ENCODE data around the gene MSH5.
"Not testable (repeated sequence)": the region's sequence is repeated elsewhere in the genome, so short reads cannot be mapped to it uniquely, and the experiment has no call there.

Gene MSH5

DNA sequence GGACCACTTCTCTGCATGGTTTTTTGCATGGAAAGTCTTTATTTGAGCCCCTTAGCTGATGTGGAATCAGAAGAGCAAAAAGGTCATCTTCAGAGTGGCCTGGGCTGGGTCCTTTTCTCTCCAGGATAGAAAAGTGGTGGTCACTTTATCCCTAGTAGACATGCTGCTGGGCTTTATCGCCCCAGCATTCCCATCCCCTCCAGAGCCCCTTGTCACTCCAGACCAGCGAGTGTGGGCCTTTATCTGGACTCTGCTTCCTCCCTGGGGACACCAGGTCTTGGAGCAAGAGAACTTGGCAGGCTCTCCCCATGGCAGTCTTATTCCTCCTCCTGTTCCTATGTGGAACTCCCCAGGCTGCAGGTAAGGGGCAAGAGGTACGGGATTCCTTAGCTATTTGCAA lies 33.2 kb upstream of the MSH5 start, which contains the start of gene LY6G6F:
Gene LY6G6F, plus strand, starts transcription at position 268 of the 400 bp plus-strand sequence. Its CDS starts 41 bp downstream, at position 309.
- Mint-ChIP-seq H3K36me3 (peaks cover 8% of the 10 kb centered on the region), H3K4me1 (peaks cover 29% of the 10 kb centered on the region), H3K27ac (no peak within 1 kb of the TSS), H3K9me3 (no peaks in the 10 kb centered on the region), H3K4me3 (no peak within 1 kb of the TSS)
- DNase-seq (ENCODE audit: low spot score in 2 of 2) (no peak), ATAC-seq (no peak)

DNA sequence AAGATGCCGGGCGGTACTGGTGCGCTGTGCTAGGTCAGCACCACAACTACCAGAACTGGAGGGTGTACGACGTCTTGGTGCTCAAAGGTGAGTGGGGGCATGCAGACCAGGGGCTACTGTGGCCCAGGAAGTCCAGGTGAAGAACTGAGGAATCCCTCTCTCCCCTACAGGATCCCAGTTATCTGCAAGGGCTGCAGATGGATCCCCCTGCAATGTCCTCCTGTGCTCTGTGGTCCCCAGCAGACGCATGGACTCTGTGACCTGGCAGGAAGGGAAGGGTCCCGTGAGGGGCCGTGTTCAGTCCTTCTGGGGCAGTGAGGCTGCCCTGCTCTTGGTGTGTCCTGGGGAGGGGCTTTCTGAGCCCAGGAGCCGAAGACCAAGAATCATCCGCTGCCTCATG lies 32.1 kb upstream of the MSH5 start:
- Mint-ChIP-seq H3K36me3 (peaks cover 2% of the 10 kb centered on the region), H3K27ac (no peak overlapping the region), H3K4me1 (peaks cover 24% of the 10 kb centered on the region), H3K4me3 (no peak overlapping the region), H3K9me3 (no peaks in the 10 kb centered on the region)
- ATAC-seq (no peak), DNase-seq (ENCODE audit: low spot score in 2 of 2) (no peak)

DNA sequence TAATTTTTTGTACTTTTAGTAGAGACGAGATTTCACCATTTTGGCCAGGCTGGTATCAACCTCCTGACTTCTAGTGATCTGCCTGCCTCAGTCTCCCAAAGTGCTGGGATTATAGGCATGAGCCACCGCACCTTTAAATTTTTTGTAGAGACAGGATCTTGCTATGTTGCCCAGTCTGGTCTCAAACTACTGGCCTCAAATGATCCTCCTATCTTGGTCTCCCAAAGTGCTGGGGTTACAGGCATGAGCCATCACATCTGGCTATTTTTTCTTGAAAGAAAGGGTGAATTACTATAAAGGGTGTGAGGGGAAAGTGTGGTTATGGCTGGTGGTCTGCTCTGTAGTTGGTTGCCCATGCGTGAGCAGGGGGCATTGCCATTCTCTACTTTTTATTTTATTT lies 31.6 kb upstream of the MSH5 start:
- Mint-ChIP-seq H3K4me1 (peaks cover 22% of the 10 kb centered on the region), H3K36me3 (no peaks in the 10 kb centered on the region), H3K4me3 (no peak overlapping the region), H3K9me3 (no peaks in the 10 kb centered on the region), H3K27ac (no peak overlapping the region)
- ATAC-seq = no peak
- no peak for DNase-seq (ENCODE audit: low spot score in 2 of 2)

DNA sequence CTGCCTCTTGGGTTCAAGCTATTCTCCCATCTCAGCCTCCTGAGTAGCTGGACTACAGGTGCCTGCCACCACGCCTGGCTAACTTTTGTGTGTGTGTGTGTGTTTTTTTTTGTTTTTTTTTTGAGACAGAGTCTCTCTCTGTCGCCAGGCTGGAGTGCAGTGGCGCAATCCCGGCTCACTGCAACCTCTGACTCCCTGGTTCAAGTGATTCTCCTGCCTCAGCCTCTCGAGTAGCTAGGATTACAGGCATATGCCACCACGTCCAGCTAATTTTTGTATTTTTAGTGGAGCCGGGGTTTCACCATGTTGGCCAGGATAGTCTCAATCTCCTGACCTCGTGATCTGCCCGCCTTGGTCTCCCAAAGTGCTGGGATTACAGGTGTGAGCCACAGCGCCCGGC lies 30.6 kb upstream of the MSH5 start:
- not testable (repeated sequence) for H3K4me3 Mint-ChIP-seq; DNase-seq (ENCODE audit: low spot score in 2 of 2); H3K9me3 Mint-ChIP-seq; ATAC-seq; H3K27ac Mint-ChIP-seq; H3K36me3 Mint-ChIP-seq
- peaks cover 18% of the 10 kb centered on the region for H3K4me1 Mint-ChIP-seq

DNA sequence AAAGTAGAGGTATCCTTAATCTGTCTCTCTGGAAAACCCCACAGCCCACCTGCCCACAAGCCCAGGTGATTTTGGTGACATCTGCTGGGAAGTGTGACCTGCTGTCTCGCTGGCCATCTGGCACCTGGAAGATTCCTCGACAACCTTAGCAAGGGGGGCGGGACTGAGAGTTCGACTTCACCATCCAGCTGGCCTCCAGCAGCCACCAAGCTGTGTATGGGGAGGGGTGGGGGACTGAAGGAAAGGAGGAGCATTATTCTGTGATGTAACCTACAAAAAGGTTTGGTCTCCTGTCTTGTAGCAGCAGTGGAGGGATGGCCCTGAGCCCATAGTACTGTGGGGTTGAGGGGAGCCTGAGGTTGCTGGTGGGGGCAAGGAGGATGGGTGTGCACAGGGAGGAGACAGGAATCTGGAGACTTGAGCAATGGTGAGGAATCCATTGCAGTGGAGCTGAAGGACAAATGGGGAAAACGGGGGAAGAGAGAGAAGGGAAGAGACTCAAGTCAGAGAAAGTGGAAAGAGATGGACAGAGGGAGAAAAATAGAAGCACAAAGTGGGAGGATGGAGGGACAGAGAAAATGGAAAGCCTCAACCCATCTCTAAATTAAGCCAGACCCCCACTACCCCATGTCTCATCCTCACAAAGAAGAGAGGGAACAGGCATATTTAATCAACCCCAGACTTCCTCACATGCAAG lies 29.1 kb upstream of the MSH5 start:
- peaks cover 18% of the 10 kb centered on the region for H3K4me1 Mint-ChIP-seq
- no peak for ATAC-seq
- DNase-seq (ENCODE audit: low spot score in 2 of 2) = no peak
- peak overlapping the region; percentile 26 for H3K4me3 Mint-ChIP-seq
- H3K9me3 Mint-ChIP-seq = no peaks in the 10 kb centered on the region
- H3K36me3 Mint-ChIP-seq = no peaks in the 10 kb centered on the region
- H3K27ac Mint-ChIP-seq = peak overlapping the region; percentile 63

DNA sequence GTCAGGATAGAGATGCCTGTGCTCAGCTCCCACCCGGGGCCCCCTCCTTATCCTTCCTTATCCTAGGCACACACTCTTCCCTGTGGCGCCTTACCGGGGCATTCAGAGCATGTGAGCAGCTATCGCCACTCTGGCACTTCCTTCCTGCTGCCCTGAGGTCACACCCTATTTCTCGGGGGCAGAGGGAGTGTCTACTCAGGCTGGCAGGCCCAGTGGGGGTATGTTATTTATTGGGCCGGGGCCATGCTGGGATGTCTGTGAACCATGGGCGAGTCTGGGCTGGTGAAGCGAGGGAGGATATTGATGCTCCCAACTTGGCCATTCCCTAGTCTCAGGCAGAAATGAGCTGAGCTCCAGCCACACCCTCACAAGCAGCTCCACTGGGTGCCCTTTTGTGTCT lies 28.6 kb upstream of the MSH5 start:
- Mint-ChIP-seq H3K36me3 (no peaks in the 10 kb centered on the region), H3K4me3 (peak overlapping the region; percentile 26), H3K4me1 (peaks cover 18% of the 10 kb centered on the region), H3K27ac (peak overlapping the region; percentile 63), H3K9me3 (no peaks in the 10 kb centered on the region)
- DNase-seq (ENCODE audit: low spot score in 2 of 2) (no peak), ATAC-seq (peak; percentile 42)

DNA sequence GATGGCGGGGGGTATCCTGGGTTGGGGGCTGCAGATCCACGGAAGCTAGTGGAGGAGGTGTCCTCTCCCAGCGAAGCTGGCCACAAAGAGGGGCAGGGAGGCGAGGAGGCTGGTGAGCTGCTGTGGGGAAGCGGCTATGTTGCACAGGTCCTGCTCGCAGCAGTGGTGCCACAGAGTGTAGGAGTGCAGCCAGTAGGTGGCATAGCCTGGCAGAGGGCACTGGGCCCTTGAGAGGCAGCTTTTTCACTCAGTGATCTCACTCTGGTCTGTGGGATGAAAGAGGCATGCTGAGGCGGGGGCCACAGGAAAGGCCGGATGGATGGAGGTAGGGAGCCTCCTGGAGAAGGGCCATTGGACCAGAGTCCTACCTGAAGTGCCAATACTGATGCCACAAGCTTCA lies 27.5 kb upstream of the MSH5 start:
- no peaks in the 10 kb centered on the region for H3K9me3 Mint-ChIP-seq
- DNase-seq (ENCODE audit: low spot score in 2 of 2) (no peak), ATAC-seq (peak; percentile 46)
- H3K36me3 Mint-ChIP-seq = no peaks in the 10 kb centered on the region
- H3K4me3 Mint-ChIP-seq = no peak overlapping the region
- peaks cover 18% of the 10 kb centered on the region for H3K4me1 Mint-ChIP-seq
- H3K27ac Mint-ChIP-seq = peak overlapping the region; percentile 63

DNA sequence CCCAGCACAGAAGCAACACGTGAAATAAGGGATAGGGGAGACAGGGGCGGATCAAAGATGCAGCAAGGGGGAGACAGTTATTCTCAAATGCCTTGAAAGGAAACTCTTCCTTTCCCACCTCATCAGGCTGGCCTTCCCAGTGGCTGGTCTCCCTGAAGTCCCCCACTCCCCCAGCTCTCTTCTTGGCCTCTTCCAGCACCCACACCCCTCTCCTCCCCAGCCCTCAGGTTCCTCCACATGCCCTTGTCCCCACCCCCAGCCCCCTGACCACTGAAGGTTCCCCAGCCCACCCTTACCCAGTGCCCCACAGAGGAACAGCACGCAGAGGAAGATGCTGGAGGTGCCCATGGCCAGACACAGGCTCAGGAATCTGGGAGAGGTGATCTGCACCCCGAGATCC lies 26.3 kb upstream of the MSH5 start:
- H3K4me1 Mint-ChIP-seq = peaks cover 18% of the 10 kb centered on the region
- DNase-seq (ENCODE audit: low spot score in 2 of 2) = no peak
- H3K4me3 Mint-ChIP-seq = no peak overlapping the region
- no peaks in the 10 kb centered on the region for H3K36me3 Mint-ChIP-seq
- no peaks in the 10 kb centered on the region for H3K9me3 Mint-ChIP-seq
- no peak overlapping the region for H3K27ac Mint-ChIP-seq
- no peak for ATAC-seq

DNA sequence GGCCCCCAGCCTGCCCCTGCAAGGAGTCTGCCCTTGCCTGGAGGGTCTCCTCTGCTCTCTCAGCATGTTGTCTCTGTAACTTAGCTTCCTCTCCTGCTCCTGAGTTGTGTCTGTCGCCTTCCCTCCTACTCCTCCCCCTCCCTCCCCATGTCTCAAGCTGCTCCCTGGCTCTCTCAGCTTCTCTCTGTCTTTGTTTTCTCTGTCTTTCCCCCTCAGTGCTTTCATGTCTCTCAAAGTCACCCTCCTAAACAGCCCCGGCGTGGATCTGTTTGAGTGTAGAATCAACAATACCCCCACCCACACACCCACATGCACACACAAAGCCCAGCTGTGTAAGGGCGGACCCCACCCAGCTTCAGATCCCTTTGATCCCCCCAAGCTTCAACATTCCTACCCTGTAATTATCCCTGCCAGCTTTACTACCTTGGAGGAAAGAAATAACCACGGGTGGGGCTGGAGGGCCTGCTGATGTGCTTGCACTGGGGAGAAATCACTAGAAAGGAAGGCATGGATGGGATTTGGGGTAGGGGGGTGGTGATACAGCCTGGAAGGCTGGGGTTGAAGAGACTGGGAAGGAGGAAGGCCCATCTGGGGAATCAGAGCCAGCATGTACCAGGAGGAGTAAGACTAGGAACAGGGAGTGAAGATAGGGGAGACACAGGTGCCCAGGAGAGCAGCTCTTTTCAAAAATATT lies 25.7 kb upstream of the MSH5 start:
- DNase-seq (ENCODE audit: low spot score in 2 of 2) = no peak
- H3K4me1 Mint-ChIP-seq = peaks cover 18% of the 10 kb centered on the region
- no peak overlapping the region for H3K4me3 Mint-ChIP-seq
- H3K36me3 Mint-ChIP-seq = no peaks in the 10 kb centered on the region
- ATAC-seq = no peak
- H3K27ac Mint-ChIP-seq = no peak overlapping the region
- H3K9me3 Mint-ChIP-seq = no peaks in the 10 kb centered on the region

DNA sequence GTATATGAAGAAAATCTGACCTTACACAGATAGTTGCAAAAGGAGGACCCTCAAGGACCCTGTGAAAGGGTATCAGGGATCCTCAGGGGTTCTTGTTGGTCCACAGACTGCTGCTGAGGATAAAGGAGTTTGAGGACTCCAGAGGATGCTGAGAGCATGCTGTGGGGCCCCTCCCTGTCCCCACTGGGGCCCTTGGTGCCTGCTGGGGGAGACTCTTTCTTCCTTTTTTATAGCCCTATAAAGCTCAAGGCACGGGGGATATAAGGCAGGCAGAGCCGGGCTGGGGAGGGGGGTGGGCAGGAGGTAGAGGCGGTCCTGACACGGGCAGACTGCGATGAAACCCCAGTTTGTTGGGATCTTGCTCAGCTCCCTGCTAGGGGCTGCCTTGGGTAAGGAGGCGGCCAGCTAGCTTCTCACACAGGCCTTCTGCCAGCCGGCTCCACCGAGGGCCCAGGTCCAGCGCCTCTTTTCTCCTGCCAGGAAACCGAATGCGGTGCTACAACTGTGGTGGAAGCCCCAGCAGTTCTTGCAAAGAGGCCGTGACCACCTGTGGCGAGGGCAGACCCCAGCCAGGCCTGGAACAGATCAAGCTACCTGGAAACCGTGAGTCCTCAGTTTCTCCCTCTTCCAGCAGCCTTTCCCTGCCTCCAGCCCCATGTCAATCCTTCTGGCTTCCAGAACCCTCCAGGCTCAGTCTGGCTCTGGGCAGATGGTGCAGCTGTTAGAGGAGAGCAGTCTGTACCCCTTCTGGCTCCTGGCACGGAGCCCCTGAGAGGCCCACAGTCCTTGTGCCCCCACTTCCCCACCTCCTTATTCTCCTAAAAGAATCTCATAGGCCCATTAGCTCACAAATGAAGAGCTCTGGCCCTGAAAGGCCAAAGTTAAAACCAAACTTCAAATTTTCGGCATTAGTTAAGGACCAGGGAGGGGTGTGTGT lies 24.5 kb upstream of the MSH5 start, which contains the start of gene LY6G6D:
Gene LY6G6D, plus strand, starts transcription at position 327 of the 937 bp plus-strand sequence. Its CDS starts 8 bp downstream, at position 335.
- Mint-ChIP-seq H3K9me3 (no peaks in the 10 kb centered on the region), H3K36me3 (no peaks in the 10 kb centered on the region), H3K4me1 (peaks cover 18% of the 10 kb centered on the region), H3K27ac (no peak within 1 kb of the TSS), H3K4me3 (no peak within 1 kb of the TSS)
- DNase-seq (ENCODE audit: low spot score in 2 of 2) (no peak), ATAC-seq (no peak)

DNA sequence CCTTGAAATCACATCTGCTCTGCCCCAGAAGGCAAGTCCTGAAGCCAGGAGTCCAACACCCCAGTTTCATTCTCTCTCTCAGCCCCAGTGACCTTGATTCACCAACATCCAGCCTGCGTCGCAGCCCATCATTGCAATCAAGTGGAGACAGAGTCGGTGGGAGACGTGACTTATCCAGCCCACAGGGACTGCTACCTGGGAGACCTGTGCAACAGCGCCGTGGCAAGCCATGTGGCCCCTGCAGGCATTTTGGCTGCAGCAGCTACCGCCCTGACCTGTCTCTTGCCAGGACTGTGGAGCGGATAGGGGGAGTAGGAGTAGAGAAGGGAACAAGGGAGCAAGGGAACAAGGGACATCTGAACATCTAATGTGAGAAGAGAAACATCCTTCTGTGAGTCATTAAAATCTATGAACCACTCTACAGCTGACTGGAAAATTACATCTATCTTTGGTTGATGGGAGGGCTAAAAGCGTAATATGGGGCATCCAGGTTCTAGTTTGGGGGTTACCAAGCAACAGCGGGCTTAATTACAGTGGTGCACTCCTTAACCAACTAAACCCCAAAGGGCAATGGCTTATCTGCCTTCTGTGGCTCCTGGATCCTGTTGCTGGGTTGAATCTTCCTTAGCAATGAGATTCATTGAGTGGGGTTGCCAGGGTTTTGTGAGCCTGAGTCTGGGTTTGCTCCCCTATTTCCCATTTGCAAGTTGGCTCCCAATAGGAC lies 22.1 kb upstream of the MSH5 start:
- DNase-seq (ENCODE audit: low spot score in 2 of 2) (no peak), ATAC-seq (no peak)
- no peaks in the 10 kb centered on the region for H3K36me3 Mint-ChIP-seq
- no peaks in the 10 kb centered on the region for H3K9me3 Mint-ChIP-seq
- no peaks in the 10 kb centered on the region for H3K4me1 Mint-ChIP-seq
- H3K4me3 Mint-ChIP-seq = no peak overlapping the region
- no peak overlapping the region for H3K27ac Mint-ChIP-seq

DNA sequence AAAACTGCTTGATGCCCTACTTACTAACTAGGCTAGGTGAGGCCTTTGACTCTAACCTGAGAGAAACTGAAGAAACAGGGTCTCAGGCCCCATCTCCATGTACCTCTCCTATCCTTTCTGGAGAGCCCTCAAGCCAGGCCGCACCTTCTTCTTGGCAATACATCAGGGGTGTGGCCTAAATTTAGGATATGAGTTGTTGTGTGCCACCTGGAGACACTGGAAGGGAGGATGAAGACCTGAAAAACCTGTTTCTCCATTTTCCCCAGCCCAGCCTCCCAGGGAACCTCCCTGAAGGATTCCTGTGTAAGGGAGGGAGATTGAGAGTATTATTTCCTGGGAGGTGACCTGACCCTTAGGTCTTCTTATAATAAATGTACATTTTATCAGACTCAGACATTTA lies 21.5 kb upstream of the MSH5 start:
- DNase-seq (ENCODE audit: low spot score in 2 of 2) (no peak), ATAC-seq (no peak)
- peak overlapping the region; percentile 10 for H3K27ac Mint-ChIP-seq
- H3K4me3 Mint-ChIP-seq = no peak overlapping the region
- H3K9me3 Mint-ChIP-seq = no peaks in the 10 kb centered on the region
- peaks cover under 1% of the 10 kb centered on the region for H3K36me3 Mint-ChIP-seq
- H3K4me1 Mint-ChIP-seq = no peaks in the 10 kb centered on the region

DNA sequence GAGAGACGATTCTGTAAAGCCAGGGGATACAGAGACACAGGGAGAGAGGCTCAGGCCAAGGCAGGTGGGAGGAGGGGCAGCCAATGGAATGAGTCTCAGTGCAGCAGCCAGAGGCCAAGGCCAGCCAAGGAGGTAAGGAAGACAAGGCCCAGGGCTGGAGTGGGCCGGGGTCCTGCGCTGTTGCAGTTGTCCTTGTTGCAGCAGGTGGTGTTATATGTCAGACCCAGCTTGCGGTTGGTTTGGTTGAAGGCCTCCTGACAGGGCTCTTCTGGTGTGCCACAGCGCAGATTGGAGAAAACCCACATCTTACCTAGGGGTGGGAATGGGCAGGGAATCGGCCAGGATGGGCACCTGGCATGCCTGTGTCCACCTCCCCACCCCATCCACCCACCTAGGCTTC lies 20.8 kb upstream of the MSH5 start:
- Mint-ChIP-seq H3K4me3 (no peak overlapping the region), H3K4me1 (peaks cover 4% of the 10 kb centered on the region), H3K36me3 (peaks cover 8% of the 10 kb centered on the region), H3K9me3 (no peaks in the 10 kb centered on the region), H3K27ac (peak overlapping the region; percentile 60)
- DNase-seq (ENCODE audit: low spot score in 2 of 2) = no peak
- ATAC-seq = no peak

DNA sequence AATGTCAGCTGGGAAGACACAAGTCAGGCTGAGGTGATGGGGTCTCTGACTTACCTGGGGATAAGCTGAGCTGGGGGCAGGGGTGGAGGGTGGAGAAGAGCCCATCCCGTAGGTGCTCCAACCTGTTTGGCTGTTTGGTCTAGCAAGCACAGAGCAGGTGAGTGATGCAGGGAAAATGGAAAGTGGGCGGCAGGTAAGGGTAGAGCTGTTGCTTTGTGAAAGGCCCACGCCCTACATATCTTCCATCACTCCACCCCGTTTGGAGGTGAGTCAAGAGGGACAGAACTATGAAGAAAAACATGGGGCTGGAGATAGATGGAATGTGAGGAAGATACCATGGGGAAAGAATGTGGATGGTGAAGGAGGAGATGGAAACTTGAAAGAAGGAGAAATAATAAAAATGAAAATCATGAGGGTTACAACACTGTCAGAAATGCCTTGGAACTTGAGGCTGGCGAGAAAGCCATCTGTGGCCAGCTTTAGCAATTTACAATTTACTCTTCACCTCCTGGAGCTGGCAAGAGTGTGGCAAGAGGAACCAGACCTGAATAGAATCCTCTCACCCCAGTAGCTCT lies 19.5 kb upstream of the MSH5 start:
- peaks cover 8% of the 10 kb centered on the region for H3K36me3 Mint-ChIP-seq
- no peak overlapping the region for H3K27ac Mint-ChIP-seq
- H3K9me3 Mint-ChIP-seq = no peaks in the 10 kb centered on the region
- H3K4me1 Mint-ChIP-seq = peaks cover 5% of the 10 kb centered on the region
- H3K4me3 Mint-ChIP-seq = no peak overlapping the region
- ATAC-seq (no peak), DNase-seq (ENCODE audit: low spot score in 2 of 2) (no peak)

Data from stimulated activated effector memory CD8-positive, alpha-beta T cell treated with anti-CD3 and anti-CD28 coated beads, Interleukin-12 subunit alpha, Interleukin-12 subunit beta, amount 100 ng/mL, for 72 hours (primary cell).